ENCODE results near the gene IFNA6.

Gene IFNA6

GRCh38 chr9:21395778-21396717, 45.4 kb upstream of the IFNA6 start:
- H3K4me2 ChIP-seq (ENCODE audit: low read depth, low read length, poor library complexity, severe bottlenecking): peak overlapping the region; percentile 61
- H3K9ac ChIP-seq (ENCODE audit: low read depth, low read length, poor library complexity, severe bottlenecking): peak overlapping the region; percentile 35
- H3K9me2 ChIP-seq (replicated peaks; ENCODE audit: low read depth, low read length): no peaks in the 10 kb centered on the region
- no peaks in the 10 kb centered on the region for H3K4me1 ChIP-seq (ENCODE audit: insufficient read depth, low read length, poor library complexity, severe bottlenecking)
- H2AFZ ChIP-seq (ENCODE audit: low read length): peak overlapping the region; percentile 85
- H3K27me3 ChIP-seq (ENCODE audit: insufficient read depth, low read length, poor library complexity, severe bottlenecking): no peaks in the 10 kb centered on the region
- TF ChIP-seq EZH2phosphoT487 (IDR thresholded peaks at IDR 0.05; ENCODE audit: borderline replicate concordance) (no peak), CTCF (conservative IDR thresholded peaks at IDR 0.05; ENCODE audit: low read length) (peak; percentile 65)
- no peaks in the 10 kb centered on the region for H3K36me3 ChIP-seq (ENCODE audit: insufficient read depth, low read length)
- H3F3A ChIP-seq (ENCODE audit: low read depth): no peaks in the 10 kb centered on the region
- H3K9me3 ChIP-seq (ENCODE audit: insufficient read depth, low read depth, low read length): no peaks in the 10 kb centered on the region
- H3K79me2 ChIP-seq (ENCODE audit: insufficient read depth, low read length): no peaks in the 10 kb centered on the region
- no peaks in the 10 kb centered on the region for H4K20me1 ChIP-seq (ENCODE audit: insufficient read depth, low read length, poor library complexity, severe bottlenecking)
- peak overlapping the region; percentile 72 for H3K4me3 ChIP-seq (ENCODE audit: low read length, poor library complexity, severe bottlenecking)

GRCh38 chr9:21392270-21392669, 41.6 kb upstream of the IFNA6 start:
- H4K20me1 ChIP-seq (ENCODE audit: insufficient read depth, low read length, poor library complexity, severe bottlenecking): no peaks in the 10 kb centered on the region
- TF ChIP-seq EZH2phosphoT487 (IDR thresholded peaks at IDR 0.05; ENCODE audit: borderline replicate concordance) (no peak), CTCF (conservative IDR thresholded peaks at IDR 0.05; ENCODE audit: low read length) (peak; percentile 40)
- H3K27me3 ChIP-seq (ENCODE audit: insufficient read depth, low read length, poor library complexity, severe bottlenecking): no peaks in the 10 kb centered on the region
- no peak overlapping the region for H3K4me3 ChIP-seq (ENCODE audit: low read length, poor library complexity, severe bottlenecking)
- H2AFZ ChIP-seq (ENCODE audit: low read length): no peak overlapping the region
- H3K79me2 ChIP-seq (ENCODE audit: insufficient read depth, low read length): no peaks in the 10 kb centered on the region
- no peak overlapping the region for H3K4me2 ChIP-seq (ENCODE audit: low read depth, low read length, poor library complexity, severe bottlenecking)
- H3K9ac ChIP-seq (ENCODE audit: low read depth, low read length, poor library complexity, severe bottlenecking): no peak overlapping the region
- H3K9me3 ChIP-seq (ENCODE audit: insufficient read depth, low read depth, low read length): no peaks in the 10 kb centered on the region
- H3K4me1 ChIP-seq (ENCODE audit: insufficient read depth, low read length, poor library complexity, severe bottlenecking): no peaks in the 10 kb centered on the region
- H3K36me3 ChIP-seq (ENCODE audit: insufficient read depth, low read length): no peaks in the 10 kb centered on the region
- H3K9me2 ChIP-seq (replicated peaks; ENCODE audit: low read depth, low read length): no peaks in the 10 kb centered on the region
- no peaks in the 10 kb centered on the region for H3F3A ChIP-seq (ENCODE audit: low read depth)

GRCh38 chr9:21385131-21385670, 34.5 kb upstream of the IFNA6 start, which contains the start of gene IFNA2:
IFNA2 (minus strand) TSS chr9:21385398; CDS start chr9:21385329, 69 bp downstream.
- Histone ChIP-seq H2AFZ (ENCODE audit: low read length) (peak within 1 kb of the TSS; percentile 43; the same call in 1 of the 2 replicates), H3K9me3 (ENCODE audit: insufficient read depth, low read depth, low read length) (no peaks in the 10 kb centered on the region), H3K9me2 (replicated peaks; ENCODE audit: low read depth, low read length) (no peaks in the 10 kb centered on the region), H3F3A (ENCODE audit: low read depth) (no peaks in the 10 kb centered on the region), H3K9ac (ENCODE audit: low read depth, low read length, poor library complexity, severe bottlenecking) (no peak within 1 kb of the TSS), H3K27me3 (ENCODE audit: insufficient read depth, low read length, poor library complexity, severe bottlenecking) (no peaks in the 10 kb centered on the region), H3K4me2 (ENCODE audit: low read depth, low read length, poor library complexity, severe bottlenecking) (no peak within 1 kb of the TSS), H4K20me1 (ENCODE audit: insufficient read depth, low read length, poor library complexity, severe bottlenecking) (no peaks in the 10 kb centered on the region), H3K79me2 (ENCODE audit: insufficient read depth, low read length) (no peaks in the 10 kb centered on the region), H3K36me3 (ENCODE audit: insufficient read depth, low read length) (no peaks in the 10 kb centered on the region), H3K4me3 (ENCODE audit: low read length, poor library complexity, severe bottlenecking) (no peak within 1 kb of the TSS), H3K4me1 (ENCODE audit: insufficient read depth, low read length, poor library complexity, severe bottlenecking) (peaks cover 4% of the 10 kb centered on the region)
- TF ChIP-seq EZH2phosphoT487 (IDR thresholded peaks at IDR 0.05; ENCODE audit: borderline replicate concordance) (no peak), CTCF (conservative IDR thresholded peaks at IDR 0.05; ENCODE audit: low read length) (no peak)
